Measurements from ENCODE around the gene ZNF639. TPM values are rescaled to one million over a fixed set of nuclear protein-coding genes. Genes with fewer than 3 reads are reported as not detected.
A peak's percentile ranks its signal among the peaks of the same experiment; 100 is the strongest.

ZNF639 gene
- total and polyA plus RNA-seq, 2 experiments from 2014 or later, result 33.6 to 62.8 TPM

- H3K27me3 ChIP-seq (ENCODE audit: insufficient read depth), result no peaks in the 10 kb centered on the region
- ATAC-seq (no peak), DNase-seq (ENCODE audit: low spot score) (peak; percentile 31)
- H3K4me3 ChIP-seq, result no peak overlapping the region
- TF ChIP-seq CREB1 (CRISPR knock-in tag; IDR thresholded peaks at IDR 0.05; ENCODE audit: low read depth) (no peak), STAT1 (IDR thresholded peaks at IDR 0.05; ENCODE audit: unreplicated experiment) (no peak), CTCF (conservative IDR thresholded peaks at IDR 0.05; ENCODE audit: low read depth in 2 of 2) (no peak; a peak in 1 of 4 replicates), EZH2 (IDR thresholded peaks at IDR 0.05; ENCODE audit: low read depth, unreplicated experiment) (no peak), REST (IDR thresholded peaks at IDR 0.05; ENCODE audit: unreplicated experiment) (no peak), EZH2phosphoT487 (IDR thresholded peaks at IDR 0.05; ENCODE audit: unreplicated experiment) (no peak), JUNB (IDR thresholded peaks at IDR 0.05; ENCODE audit: unreplicated experiment) (no peak), POLR2AphosphoS5 (IDR thresholded peaks at IDR 0.05; ENCODE audit: low read depth) (no peak), ZNF114 (CRISPR knock-in tag; IDR thresholded peaks at IDR 0.05) (no peak), ZNF462 (CRISPR knock-in tag; IDR thresholded peaks at IDR 0.05) (no peak), ZNF331 (CRISPR knock-in tag; IDR thresholded peaks at IDR 0.05; ENCODE audit: low read depth) (no peak), NANOG (IDR thresholded peaks at IDR 0.05; ENCODE audit: borderline replicate concordance) (no peak), ETS1 (IDR thresholded peaks at IDR 0.05) (no peak)
- no peak overlapping the region for H2AFZ ChIP-seq
- no peak overlapping the region for H3K27ac ChIP-seq (ENCODE audit: low read depth)
- H4K20me1 ChIP-seq (replicated peaks; ENCODE audit: insufficient read depth), result no peaks in the 10 kb centered on the region
- H3K4me1 Mint-ChIP-seq, result no peaks in the 10 kb centered on the region
- H3K4me3 Mint-ChIP-seq, result no peak overlapping the region
- H3K4me2 ChIP-seq, result no peak overlapping the region
- H3K36me3 ChIP-seq (ENCODE audit: insufficient read depth), result peaks cover 5% of the 10 kb centered on the region; the same call in 1 of the 2 replicates
- no peak overlapping the region for H3K27ac Mint-ChIP-seq
- H3K79me2 ChIP-seq (replicated peaks; ENCODE audit: insufficient read depth), result no peaks in the 10 kb centered on the region
- H3F3A ChIP-seq (replicated peaks; ENCODE audit: low read depth), result no peaks in the 10 kb centered on the region
- H3K4me1 ChIP-seq (ENCODE audit: insufficient read depth), result no peaks in the 10 kb centered on the region
- H3K9me3 Mint-ChIP-seq, result no peaks in the 10 kb centered on the region
- H3K27me3 Mint-ChIP-seq (ENCODE audit: insufficient read depth, low read depth, poor library complexity), result no peaks in the 10 kb centered on the region
- H3K9me2 ChIP-seq (ENCODE audit: insufficient read depth), result no peaks in the 10 kb centered on the region
- H3K36me3 Mint-ChIP-seq (ENCODE audit: low read depth), result peaks cover 8% of the 10 kb centered on the region; the same call in 2 of the 3 replicates
Observed at GRCh38 chr3:179373938-179374337, 51.1 kb downstream of the ZNF639 start.

Data from GM23338 (cell line).